HG03108 (cell line): ENCODE results near the gene FEM1A.
"Not testable (repeated sequence)": the region's sequence is repeated elsewhere in the genome, so short reads cannot be mapped to it uniquely, and the experiment has no call there.

ENCODE experiments used
- ATAC-seq: cut with Tn5 transposase; IDR thresholded peaks from one replicate; pipeline ENCODE4 v1.9.1; 2021; ENCODE audit warnings: moderate library complexity; ENCODE audit not compliant: unreplicated experiment

The FEM1A gene

GRCh38 chr19:4773047-4773640, 18.4 kb upstream of the FEM1A start:
- ATAC-seq, result no peak

DNA sequence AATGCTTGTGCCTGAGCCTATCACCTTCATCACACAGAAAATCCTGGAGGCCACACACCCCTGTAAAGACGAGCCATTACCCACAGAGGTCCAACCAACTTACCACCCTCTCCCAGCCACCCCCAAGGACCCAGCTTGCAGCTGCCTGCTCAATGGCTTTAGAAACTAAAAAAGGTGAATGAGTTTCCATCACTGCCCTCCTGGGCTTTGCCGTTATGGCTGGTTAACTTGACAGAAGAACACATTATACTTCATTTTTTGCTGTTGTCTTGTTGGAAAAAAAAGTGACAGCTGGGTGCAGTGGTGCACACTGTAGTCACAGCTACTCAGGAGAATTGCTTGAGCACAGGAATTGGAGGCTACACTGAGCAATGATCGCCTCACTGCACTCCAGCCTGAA, 17.4 kb upstream of the FEM1A start:
- ATAC-seq, result no peak

GRCh38 chr19:4775627-4776152, 15.8 kb upstream of the FEM1A start:
- no peak for ATAC-seq

DNA sequence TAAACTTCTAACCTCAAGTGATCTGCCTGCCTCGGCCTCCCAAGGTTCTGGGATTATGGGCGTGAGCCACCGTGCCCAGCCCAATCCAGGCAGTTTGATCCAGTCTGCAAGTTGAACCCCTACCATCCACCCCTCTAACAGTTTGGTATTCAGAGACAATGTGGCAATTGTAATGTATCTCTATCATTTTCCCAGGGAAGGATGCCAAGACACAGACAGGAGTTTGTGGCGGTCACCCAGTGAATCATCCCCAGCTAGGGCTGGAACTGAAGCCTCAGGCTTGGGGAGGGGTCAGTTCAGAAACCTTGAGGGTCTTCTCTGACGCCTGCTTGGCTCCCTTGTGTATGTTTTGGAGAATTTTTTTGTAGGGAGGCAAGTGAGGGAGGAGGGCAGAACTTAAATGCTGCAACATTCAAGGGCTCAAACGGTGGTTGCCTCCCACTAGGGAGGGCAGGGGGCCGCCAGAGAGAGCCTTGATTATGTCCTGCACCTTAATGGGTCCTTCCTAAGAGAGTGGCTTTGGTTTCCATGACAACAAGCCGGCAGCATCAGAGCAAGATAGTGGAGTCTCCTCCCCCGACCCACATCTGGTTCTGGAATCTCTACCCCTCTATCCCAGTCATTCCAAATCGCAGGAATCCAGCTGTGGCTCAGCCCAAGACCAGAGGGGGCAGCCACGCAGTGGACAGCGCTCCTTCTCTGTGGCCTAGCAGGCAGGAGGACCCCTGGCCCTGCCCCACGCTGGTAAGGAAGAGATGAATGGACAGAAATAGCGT, 14.9 kb upstream of the FEM1A start:
- no peak for ATAC-seq

DNA sequence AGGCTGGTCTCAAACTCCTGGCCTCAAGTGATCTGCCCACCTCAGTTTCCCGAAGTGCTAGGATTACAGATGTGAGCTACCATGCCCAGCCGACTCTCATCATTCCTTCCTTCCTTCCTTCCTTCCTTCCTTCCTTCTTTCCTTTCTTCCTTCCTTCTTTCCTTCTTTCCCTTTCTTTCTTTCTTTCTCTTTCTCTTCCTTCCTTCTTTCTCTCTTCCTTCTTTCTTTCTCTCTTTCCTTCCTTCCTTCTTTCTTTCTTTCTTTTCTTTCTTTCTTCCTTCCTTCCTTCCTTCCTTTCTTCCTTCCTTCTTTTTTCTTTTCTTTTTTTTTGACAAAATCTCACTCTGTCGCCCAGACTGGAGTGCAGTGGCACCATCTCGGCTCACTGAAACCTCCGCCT, 13.4 kb upstream of the FEM1A start:
- ATAC-seq, result not testable (repeated sequence)

DNA sequence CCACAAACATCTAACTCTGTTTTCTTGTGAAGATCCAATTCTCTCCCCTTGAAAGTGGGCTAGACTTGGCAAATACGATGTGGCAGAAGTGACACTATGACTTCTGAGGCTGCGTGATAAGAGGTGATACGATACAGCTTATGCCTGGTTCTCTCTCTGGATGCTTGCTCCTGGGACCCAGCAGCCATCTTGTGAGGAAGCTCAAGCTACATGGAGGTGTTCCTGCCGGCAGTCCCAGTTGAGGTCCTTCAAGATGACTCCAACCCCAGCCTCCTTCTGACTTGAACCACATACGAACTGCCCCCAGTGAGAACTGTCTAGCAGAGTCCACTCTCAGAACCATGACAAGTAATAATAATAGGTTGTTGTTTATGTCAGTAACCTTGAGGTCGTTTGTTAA, 10.7 kb upstream of the FEM1A start:
- no peak for ATAC-seq

GRCh38 chr19:4781801-4782200, 9.7 kb upstream of the FEM1A start:
- no peak for ATAC-seq

DNA sequence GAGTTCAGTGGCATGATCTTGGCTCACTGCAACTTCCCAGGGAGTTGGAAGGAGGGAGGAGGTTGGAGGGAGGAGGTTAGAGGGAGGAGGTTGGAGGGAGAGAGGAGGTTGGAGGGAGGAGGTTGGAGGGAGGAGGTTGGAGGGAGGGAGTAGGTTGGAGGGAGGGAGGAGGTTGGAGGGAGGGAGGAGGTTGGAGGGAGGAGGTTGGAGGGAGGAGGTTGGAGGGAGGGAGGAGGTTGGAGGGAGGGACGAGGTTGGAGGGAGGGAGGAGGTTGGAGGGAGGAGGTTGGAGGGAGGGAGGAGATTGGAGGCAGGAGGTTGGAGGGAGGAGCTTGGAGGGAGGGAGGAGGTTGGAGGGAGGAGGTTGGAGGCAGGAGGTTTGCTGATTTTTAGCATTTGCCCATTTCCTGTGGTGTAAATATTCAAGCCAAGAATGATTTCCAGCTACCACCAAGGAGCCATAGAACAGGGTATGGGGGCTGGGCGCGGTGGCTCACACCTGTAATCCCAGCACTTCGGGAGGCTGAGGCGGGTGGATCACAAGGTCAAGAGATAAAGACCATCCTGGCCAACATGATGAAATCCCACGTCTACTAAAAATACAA, 5.0 kb upstream of the FEM1A start:
- ATAC-seq, result not testable (repeated sequence)

DNA sequence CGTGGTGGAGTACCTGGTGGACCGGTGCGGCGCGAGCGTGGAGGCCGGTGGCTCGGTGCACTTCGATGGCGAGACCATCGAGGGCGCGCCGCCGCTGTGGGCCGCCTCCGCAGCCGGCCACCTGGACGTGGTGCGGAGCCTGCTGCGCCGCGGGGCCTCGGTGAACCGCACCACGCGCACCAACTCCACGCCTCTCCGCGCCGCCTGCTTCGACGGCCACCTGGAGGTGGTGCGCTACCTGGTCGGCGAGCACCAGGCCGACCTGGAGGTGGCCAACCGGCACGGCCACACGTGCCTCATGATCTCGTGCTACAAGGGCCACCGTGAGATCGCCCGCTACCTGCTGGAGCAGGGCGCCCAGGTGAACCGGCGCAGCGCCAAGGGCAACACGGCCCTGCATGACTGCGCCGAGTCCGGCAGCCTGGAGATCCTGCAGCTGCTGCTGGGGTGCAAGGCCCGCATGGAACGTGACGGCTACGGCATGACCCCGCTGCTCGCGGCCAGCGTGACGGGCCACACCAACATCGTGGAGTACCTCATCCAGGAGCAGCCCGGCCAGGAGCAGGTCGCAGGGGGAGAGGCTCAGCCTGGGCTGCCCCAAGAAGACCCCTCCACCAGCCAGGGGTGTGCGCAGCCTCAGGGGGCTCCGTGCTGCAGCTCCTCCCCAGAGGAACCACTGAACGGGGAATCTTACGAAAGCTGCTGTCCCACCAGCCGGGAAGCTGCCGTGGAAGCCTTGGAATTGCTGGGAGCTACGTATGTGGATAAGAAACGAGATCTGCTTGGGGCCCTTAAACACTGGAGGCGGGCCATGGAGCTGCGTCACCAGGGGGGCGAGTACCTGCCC, 708 bp downstream of the FEM1A start:
- ATAC-seq, result not testable (repeated sequence)

GRCh38 chr19:4792866-4793195, 1.3 kb downstream of the FEM1A start:
- ATAC-seq, result not testable (repeated sequence)

DNA sequence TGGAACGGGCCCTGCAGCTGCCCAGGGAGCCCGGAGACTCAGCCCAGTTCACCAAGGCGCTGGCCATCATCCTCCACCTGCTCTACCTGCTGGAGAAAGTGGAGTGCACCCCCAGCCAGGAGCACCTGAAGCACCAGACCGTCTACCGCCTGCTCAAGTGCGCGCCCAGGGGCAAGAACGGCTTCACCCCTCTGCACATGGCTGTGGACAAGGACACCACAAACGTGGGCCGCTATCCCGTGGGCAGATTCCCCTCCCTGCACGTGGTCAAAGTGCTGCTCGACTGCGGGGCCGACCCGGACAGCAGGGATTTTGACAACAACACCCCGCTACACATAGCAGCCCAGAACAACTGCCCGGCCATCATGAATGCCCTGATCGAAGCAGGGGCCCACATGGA, 1.7 kb downstream of the FEM1A start:
- not testable (repeated sequence) for ATAC-seq

DNA sequence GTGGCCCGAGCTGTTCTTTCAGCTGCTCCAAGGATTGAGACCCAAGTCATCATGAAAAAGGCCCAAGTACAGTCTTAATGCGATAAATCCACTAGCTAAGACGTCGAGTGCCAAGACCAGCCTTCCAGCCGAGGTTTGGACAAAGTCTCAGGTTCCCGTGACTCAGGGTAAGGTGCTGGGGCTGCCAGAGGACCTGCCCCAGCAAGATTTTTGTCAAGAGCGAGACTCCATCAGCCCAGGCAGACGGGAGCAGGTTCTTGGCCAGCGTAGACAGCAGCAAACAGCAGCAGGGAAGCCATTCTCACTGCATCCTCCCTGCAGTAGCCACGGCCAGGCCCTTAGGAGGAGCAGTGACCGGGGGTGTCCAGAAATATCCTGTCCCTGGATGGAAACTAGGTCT, 3.4 kb downstream of the FEM1A start:
- no peak for ATAC-seq

GRCh38 chr19:4795400-4795799, 3.9 kb downstream of the FEM1A start:
- ATAC-seq, result no peak

DNA sequence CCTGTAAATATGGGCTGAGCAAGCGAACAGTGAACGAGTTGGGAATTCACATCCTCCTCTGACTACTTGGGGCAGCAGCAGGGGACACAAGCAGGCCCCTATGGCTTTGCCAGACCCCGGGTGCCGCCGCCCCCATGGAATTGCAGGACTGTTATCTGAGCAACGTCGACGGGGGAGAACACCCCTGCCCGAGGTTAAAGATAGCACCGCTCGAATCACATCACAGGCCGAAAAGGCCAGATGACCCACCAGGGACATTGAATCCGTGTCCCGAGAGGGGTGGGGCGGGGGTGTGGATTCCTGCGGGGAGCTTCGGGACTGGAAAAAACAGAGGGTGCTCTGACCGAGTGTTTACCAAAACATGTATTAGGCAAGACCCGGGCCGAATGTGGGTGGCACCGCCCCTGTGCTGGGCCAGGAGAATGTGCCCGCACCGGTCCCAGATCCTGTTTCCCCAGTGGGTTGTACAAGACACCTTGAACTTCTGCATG, 9.1 kb downstream of the FEM1A start:
- no peak for ATAC-seq

GRCh38 chr19:4801085-4801619, 9.6 kb downstream of the FEM1A start:
- ATAC-seq, result no peak

- ATAC-seq, result no peak
Measured at GRCh38 chr19:4802711-4803110, 11.2 kb downstream of the FEM1A start.

DNA sequence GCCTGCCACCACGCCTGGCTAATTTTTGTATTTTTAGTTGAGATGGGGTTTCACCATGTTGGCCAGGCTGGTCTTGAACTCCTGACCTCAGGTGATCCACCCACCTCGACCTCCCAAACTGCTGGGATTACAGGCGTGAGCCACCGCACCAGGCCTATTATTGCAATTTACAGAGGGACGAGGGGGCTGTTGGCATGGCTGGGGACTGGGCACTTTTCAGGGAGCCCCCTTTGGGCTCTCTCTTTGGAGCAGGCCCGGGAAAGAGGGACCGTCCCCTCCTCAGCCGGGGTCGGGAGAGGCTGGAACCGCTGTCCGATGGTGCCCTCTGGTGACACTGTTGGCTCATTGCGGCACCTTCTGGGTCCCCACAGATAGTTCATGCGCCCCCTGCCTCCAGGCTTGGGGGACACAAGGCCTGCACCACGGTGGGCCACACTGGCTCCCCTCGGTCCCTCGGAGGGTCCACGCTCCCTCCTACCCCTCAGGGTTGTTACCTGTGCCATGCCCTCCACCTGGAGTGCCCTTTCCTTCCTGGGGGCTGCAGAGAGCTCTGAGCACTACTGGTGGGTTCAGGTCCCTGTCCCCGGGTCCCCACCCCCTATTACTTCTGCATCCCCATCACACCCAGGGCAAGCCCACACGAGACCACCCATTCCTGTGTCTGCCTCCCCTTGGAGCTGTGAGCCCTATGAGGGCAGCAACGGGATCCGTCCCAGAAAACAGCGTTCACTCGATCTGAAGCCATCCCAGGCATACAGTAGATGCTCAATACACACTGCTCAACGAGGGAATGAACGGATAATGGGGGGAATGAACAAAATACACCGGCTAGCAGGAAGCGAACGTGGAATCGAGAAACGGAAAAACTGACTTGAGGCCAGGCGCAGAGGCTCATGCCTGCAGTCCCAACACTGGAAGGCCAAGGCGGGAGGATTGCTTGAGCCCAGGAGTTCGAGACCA, 12.5 kb downstream of the FEM1A start:
- ATAC-seq, result no peak

GRCh38 chr19:4805140-4805539, 13.6 kb downstream of the FEM1A start:
- not testable (repeated sequence) for ATAC-seq

- no peak for ATAC-seq
Measured at GRCh38 chr19:4806384-4806783, 14.8 kb downstream of the FEM1A start.

DNA sequence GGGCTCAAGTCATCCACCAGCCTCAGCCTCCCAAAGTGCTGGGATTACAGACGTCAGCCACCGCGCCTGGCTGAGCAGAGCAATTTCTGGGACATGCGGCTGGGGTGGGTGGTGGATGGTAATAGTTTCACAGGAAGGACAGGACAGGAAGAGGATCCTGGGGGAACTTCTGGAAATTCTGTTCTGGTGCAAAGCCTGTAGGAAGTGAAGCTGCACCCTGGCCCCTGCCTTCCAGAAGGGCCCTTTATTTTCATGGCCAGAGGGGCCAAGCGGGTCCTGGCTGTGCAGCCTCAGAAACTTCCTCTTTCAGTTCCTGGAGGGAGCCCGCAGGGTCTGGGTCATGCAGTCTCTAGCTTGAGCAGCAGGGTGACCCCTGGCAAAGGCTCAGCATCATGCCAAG, 15.7 kb downstream of the FEM1A start:
- ATAC-seq, result no peak
